SKM-1 treated with dmso at 0.1 percent for 144 hours (cell line): ENCODE measurements around the gene KLF2.

ENCODE experiments used
- DNase-seq: peaks from one replicate; lab custom pipeline; 2025; ENCODE audit not compliant: unreplicated experiment; lab: John Stamatoyannopoulos, UW

KLF2 gene

DNA sequence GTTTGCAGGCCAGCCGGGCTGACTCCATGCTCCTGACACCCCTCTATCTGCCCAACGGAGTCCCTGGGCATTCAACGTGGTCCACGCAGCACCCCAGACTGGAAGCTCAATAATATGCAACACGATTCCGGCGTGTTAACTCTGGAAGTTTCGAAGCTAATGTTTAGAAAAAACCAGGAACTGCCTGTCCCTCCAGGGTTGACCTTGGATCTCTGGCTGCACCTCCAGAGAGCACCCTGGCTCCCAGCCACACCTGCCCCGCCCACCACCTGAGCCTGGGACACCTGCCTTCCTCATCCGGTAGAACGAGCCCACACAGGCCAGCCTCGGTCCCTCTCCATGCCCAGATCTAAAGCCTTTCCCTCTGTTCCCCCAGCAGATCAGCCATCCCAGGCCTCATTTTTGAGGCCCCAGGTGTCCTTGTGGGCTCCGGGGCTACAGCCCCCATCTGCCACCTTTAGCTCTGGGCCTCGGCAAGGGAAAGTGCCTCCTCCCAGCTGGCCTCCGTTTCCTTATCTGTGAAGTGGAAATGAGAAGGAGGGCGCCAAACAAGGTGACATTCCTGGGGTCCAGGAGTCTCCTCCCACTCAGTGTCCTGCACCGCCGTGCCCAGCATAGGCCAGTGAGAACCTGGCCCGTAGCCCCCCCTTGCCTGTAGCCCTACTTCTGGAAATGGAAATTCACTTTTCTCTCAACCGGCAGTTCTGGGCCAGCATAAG is 38.7 kb downstream of the KLF2 start:
- DNase-seq = no peak

GRCh38 chr19:16363852-16364230 is 39.2 kb downstream of the KLF2 start:
- no peak for DNase-seq

- DNase-seq = no peak
Measured at GRCh38 chr19:16364231-16364865, 39.7 kb downstream of the KLF2 start.

- no peak for DNase-seq
Measured at GRCh38 chr19:16365300-16365996, 40.8 kb downstream of the KLF2 start.

DNA sequence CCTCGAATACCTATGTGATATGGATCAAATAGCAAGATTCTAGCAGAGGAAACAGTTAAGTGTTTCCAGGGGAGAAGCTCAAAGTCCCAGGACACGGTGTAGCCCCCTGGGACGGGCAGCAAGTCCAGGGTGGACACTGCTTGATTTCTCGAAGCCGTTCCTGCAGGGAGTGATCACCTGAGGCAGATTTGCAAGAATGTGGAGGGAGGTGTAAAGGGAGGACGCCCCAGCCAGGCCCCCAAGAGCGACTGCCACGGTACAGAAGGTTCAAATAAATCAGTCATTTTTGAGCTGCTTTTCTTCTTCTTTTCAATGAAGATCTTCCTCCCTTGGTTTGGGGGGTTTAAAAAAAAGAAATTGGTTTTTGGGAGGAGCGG is 41.4 kb downstream of the KLF2 start:
- DNase-seq = no peak

GRCh38 chr19:16366433-16367260 is 42.0 kb downstream of the KLF2 start:
- DNase-seq = peak; percentile 89

DNA sequence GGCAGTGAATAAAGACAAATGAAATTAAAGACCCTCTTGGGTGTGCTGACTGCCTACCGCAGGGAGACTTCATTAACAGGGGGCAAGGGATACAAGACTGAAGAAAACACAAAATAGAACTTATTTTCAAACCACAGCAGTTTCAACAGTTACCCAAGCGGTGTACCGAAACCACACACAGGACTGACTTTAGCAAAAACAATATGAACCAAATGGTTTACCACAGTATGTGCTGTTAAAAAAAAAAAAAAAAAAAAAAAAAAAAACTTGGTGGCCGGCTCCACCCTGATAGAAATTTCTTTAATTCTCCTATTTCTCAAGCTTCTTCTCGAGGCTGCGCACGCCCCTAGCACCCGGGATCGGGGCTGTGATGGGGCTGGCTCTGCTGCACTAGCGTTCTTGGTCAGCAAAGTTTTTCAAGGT is 42.6 kb downstream of the KLF2 start:
- DNase-seq = peak; percentile 17

DNA sequence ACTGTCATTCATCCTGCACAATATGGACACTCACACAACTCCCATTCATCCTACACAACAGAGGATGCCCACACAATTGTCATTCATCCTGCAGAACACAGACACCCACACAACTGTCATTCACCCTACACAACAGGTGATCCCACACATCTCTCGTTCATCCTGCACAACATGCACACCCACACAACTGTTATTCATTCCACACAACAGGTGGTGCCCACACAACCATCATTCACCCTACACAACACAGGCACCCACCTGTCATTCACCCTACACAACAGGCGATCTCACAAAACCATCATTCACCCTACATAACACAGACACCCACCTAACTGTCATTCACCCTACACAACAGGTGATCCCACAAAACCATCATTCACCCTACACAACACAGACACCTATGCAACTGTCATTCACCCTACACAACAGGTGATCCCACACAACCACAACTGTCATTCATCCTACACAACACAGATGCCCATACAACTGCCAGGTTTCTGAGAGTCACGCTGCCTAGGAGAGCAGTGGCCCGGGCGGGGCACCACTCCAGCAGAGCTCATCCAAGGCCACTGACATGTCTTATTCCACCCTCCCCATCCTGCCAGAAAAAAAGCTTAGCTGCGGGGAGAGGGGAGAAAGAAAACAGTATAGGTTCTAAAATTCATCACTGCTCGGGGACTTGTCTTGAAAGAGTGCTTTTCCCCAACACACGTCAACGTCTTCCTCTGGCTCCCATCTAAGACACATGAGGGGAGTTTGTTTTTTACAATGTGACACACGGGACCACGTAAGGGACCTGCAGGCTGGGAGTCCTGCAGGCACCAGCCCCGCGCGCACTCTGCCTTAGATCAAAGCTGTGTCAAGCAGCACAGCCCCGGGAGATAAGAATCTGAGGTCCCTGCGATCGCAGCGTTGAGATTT is 44.0 kb downstream of the KLF2 start:
- no peak for DNase-seq

- DNase-seq = no peak
Measured at GRCh38 chr19:16369306-16369663, 44.7 kb downstream of the KLF2 start.

DNA sequence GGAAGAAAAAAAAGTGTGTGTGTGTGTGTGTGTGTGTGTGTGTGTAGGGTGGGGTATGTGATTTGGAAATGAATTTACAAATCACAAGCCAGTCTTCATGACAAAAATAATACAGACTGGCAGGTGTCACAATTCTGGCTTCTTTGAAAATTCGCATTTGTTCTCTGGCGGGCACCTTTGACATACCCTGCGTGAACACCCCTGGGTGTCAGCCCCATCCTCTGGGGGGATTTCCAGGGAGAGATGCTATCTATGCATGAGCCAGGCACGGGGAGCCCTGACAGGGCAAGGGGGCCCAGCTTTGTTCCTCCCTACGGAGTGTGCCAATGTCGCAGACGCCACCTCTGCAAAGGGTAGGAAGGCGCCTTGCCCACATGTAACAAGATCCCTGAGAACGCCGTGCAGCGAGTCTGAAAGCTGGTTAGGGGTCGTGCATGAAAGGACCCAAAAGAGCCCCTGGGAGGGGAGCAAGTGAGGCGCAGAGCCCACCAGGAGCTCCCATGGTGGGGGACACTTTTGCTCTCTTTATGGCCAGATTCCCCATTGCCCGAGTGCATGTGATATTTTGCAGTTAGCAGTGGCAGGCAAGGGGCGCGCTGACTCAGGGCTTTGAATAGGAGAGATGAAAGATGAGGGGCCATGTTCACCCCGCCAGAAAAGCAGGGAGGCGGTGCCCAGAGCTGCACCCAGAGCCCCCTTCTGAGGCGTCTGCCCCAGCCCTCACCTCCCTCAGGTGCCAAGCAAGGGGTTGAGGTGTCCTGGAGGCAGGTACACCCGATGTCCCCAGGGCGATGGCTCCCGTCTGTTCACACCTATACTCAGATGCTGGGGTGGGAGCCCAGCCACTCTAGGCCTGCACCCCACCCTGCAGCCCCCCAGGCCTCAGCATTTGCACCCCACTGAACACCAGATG is 45.3 kb downstream of the KLF2 start:
- no peak for DNase-seq

GRCh38 chr19:16370641-16371391 is 46.2 kb downstream of the KLF2 start:
- no peak for DNase-seq

DNA sequence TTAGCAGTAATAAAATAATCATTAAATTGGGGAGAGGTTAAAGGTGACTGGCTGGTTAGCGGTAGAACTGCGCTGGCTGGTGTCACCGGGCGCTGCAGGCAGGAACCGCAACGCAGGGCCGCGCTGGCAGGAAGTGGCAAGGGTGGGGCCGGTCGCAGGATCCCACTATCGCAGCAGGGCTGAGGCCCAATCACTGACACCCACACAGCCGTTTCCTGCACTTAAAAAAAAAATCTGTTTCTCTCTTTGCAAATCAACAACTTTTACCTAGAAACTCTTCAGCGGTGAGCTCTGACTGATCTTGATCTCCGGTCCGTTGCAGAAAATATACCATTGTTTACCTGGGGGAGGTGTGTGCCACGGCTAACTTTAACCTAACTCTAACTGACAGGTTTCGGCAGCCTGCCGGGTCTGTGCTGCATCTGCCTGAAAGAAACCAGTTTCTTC is 46.9 kb downstream of the KLF2 start:
- no peak for DNase-seq

DNA sequence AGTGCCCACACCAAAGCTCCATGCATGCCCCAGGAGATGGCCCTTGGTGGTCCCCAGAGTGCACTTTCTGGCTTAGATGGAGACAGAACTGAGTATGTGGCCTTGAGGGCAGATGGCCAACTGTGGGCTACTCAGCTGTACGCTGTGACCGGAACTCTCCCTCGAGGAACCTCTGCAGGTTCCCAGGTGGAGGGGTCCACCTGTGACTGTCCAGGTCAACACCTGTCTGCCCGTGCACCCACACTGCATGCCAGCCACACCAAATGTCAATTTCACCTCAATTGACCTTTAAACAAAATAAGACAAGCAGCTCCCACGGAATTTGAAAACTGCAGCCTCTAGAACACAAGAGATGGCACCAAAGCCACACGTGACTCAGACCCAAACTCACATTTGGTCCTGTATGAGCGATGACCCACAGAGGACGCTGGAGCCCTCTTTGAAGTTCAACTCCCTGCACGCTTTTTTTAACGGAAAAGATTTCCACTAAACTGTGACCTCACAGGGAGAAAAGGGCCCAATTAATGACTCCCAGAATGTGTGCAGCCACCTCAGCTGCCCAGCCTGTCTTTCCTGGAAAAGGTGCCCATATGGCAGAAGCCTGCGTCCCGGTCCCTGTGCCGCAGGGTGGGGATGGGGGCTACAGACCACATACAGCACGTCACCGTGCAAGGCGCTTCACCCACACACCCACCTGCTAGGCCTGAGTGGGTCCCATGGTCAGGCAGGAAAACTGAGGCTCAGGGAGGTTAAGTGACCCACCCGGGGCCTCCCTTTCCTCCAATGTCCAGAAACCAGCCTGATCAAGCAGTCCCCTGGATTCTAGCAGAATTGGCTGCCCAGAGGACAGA is 47.7 kb downstream of the KLF2 start:
- DNase-seq = no peak

DNA sequence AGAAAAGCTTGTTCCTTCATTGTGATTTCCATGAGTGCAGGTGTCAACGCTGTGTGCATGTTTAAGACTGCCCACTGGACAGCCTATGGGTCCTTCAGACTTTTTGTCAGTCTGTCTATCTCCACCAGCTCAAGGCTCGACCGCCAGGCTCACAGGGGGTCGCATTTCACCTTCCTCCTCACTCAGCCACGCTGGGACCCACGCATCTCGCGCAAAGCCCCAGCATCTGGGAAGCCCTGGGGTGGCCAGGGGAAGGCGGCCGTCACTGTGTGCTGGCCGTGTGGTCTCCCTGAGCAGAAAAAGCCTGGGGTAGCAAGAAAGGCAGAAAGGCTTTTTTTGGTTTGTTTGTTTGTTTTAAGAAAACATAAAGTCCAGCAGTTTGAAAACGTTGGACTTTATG is 48.5 kb downstream of the KLF2 start:
- DNase-seq = no peak

GRCh38 chr19:16373532-16373931 is 48.9 kb downstream of the KLF2 start:
- no peak for DNase-seq

DNA sequence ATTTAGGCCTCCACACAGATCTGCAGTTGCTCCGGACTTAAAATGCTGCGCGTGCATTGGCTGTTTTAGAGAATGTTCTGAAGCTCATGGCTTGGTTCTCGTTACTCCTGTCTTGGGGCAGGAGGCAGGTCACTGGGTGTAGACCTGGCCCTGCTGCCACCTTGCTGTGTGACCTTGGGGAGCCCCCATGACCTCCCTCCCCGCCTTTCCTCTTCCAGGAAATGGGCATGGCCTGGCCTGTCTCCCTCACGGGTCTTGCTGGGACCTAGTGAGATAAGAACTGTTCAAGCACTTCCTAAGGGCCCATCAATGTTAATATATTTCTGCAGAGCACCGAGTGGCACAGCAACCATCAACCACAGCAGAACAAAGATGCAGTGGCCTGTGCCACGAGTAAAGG is 49.4 kb downstream of the KLF2 start:
- DNase-seq = no peak

DNA sequence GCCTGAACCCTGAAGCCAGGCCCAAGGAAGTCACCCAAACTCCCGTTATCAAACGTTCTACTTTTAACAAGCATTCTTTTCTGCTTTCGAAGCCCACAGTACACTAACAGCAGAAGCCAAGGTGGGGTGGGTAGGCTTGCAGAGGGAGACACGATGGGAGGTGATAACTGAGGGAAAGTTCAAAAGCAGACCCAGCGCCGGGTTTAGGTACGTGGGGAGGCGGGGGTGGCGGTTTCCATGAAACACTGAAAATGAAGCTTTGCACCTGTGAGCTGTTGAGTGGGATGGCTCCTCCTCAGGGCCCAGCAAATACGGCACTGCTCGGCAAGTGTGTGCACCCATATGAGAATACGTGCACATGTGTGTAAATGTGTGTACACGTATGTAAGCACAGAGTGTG is 49.8 kb downstream of the KLF2 start:
- DNase-seq = no peak
